Bronchial epithelial cell (primary cell): ENCODE results near the gene AHDC1. TPM values are rescaled to one million over a fixed set of nuclear protein-coding genes. Genes with fewer than 3 reads are reported as not detected.

ENCODE experiments used
- DNase-seq: peaks from one replicate; pipeline ENCODE4 v3.0.0-alpha.2; 2010; ENCODE audit warnings: low read depth
- FAIRE-seq: peaks from 2 replicates; lab custom pipeline; 2011; peaks lifted over from hg19 to GRCh38; lab: Jason Lieb, UNC
- H3K27me3 ChIP-seq: 2 replicates; pipeline ENCODE4 v1.5.1; 2011; ENCODE audit warnings: low read length; ENCODE audit not compliant: control insufficient read depth, insufficient read depth
- H3K36me3 ChIP-seq: 2 replicates; pipeline ENCODE4 v1.5.1; 2011; ENCODE audit warnings: low read length; ENCODE audit not compliant: control insufficient read depth, insufficient read depth
- H3K4me3 ChIP-seq: 2 replicates; pipeline ENCODE4 v1.5.1; 2011; ENCODE audit warnings: mild to moderate bottlenecking, low read depth, low read length, control low read depth
- CTCF ChIP-seq: IDR thresholded peaks from 2 replicates; pipeline ENCODE4 v1.5.1; 2011; ENCODE audit warnings: mild to moderate bottlenecking, moderate library complexity, low read length, control low read depth, inconsistent platforms; ENCODE audit not compliant: insufficient read depth, severe bottlenecking
- total RNA-seq: library from RNA; depleted of rRNA; stranded (reverse); fragments of >200 nt; gene quantifications from 2 replicates; pipeline ENCODE4 v1.2.1, GENCODE V29; 2014

AHDC1 gene
- total RNA-seq, 1 donor from 2014 or later: 5.0 TPM

- FAIRE-seq (no peak), DNase-seq (no peak)
- TF ChIP-seq CTCF: no peak
- Histone ChIP-seq H3K27me3 (peaks cover 2% of the 10 kb centered on the region), H3K4me3 (no peak overlapping the region), H3K36me3 (no peaks in the 10 kb centered on the region)
Measured at GRCh38 chr1:27612718-27613117, 8.8 kb upstream of the AHDC1 start.

- no peaks in the 10 kb centered on the region for H3K36me3 ChIP-seq
- FAIRE-seq: no peak
- H3K4me3 ChIP-seq: no peak overlapping the region
- TF ChIP-seq CTCF: no peak
- peaks cover 2% of the 10 kb centered on the region for H3K27me3 ChIP-seq
- DNase-seq: no peak
Measured at GRCh38 chr1:27611450-27611849, 7.5 kb upstream of the AHDC1 start.

- FAIRE-seq (no peak), DNase-seq (no peak)
- H3K4me3 ChIP-seq: no peak overlapping the region
- peaks cover 2% of the 10 kb centered on the region for H3K27me3 ChIP-seq
- H3K36me3 ChIP-seq: no peaks in the 10 kb centered on the region
- no peak for TF ChIP-seq CTCF
Measured at GRCh38 chr1:27609618-27610240, 5.8 kb upstream of the AHDC1 start.

- Histone ChIP-seq H3K27me3 (peaks cover 2% of the 10 kb centered on the region), H3K36me3 (no peaks in the 10 kb centered on the region), H3K4me3 (no peak overlapping the region)
- no peak for TF ChIP-seq CTCF
- DNase-seq (no peak), FAIRE-seq (no peak)
Measured at GRCh38 chr1:27609210-27609555, 5.2 kb upstream of the AHDC1 start.

DNA sequence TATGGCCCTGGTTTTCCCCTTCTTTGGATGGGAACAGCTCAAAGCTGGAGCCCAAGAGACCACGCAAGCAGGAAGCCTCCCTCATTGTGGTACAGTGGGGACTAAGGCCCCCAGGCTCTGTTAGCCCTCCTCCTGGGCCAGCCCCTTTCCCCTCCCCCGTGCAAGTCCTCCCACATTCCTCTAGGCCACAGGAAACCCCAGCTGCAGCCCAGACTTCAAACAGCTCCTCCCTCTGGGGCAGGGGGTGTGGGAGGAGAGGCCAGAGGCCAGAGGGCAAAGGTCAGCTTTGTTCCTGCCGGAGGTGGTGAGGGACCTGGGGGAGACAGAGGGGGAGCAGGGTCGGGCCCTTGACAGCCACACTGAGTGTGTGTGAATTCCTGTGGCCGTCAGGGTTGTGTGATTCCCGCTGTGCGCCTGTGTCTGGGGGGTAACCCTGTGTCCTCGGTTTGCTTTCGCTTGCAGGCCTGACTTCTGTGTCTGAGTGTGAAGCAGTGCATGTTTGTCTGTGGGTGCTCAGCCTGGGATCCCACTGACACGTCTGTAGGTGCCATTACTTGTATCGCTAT is 3.4 kb upstream of the AHDC1 start:
- no peak for DNase-seq
- H3K36me3 ChIP-seq: no peaks in the 10 kb centered on the region
- TF ChIP-seq CTCF: no peak
- H3K27me3 ChIP-seq: peaks cover 2% of the 10 kb centered on the region
- no peak for FAIRE-seq
- no peak overlapping the region for H3K4me3 ChIP-seq

DNA sequence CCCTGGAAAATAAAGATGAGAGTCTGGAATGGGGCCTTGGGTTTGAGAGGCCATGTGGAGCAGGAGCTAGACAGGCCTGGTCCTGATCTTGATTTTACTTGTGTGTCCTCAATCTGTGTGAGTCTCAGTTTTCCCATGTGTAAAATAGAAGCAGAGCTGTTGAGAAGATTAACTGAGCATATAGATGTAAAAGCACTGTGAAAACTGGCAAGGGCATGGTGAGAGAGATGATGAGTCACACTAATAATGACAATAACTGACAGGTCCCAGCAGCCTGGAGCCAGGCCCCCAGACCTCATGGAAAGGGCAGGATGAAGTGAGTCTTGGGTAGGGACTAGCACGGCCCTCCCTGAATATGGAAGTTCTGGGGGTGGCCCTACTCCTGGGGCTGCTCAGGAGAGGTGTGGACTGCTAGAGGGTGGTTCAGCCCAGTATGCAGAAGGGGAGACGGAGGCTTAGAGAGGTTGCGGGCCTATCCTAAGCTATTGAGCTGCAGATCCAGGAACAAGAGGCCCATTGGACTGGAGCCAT is 2.8 kb upstream of the AHDC1 start:
- H3K27me3 ChIP-seq: peaks cover 2% of the 10 kb centered on the region
- no peak for FAIRE-seq
- DNase-seq: peak; percentile 47
- no peak overlapping the region for H3K4me3 ChIP-seq
- H3K36me3 ChIP-seq: no peaks in the 10 kb centered on the region
- TF ChIP-seq CTCF: no peak
